Activated T-cell treated with anti-CD3 and anti-CD28 coated beads, Interleukin-2, amount 50 U/mL, for 72 hours (primary cell): ENCODE data around the gene GNA14. TPM values are rescaled to one million over a fixed set of nuclear protein-coding genes. Genes with fewer than 3 reads are reported as not detected.
"Not testable (repeated sequence)": the region's sequence is repeated elsewhere in the genome, so short reads cannot be mapped to it uniquely, and the experiment has no call there.

Experiments used
- ATAC-seq, 2 donors: fragments of 150-1000 bp; cut with Tn5 transposase; replicated peaks in 1 of 2; 2 replicates each; pipeline ENCODE4 v1.10.0; 2021; ENCODE audit warnings: moderate library complexity in 2 of 2, mild to moderate bottlenecking in 1 of 2
- DNase-seq, 2 donors: peaks; one replicate each; pipeline ENCODE4 v3.0.0; 2021 to 2022; ENCODE audit warnings: mixed read lengths in 1 of 2
- H3K27ac Mint-ChIP-seq: one replicate; pipeline ENCODE4 v1.8.0; 2022; ENCODE audit warnings: mild to moderate bottlenecking, moderate library complexity, mixed read lengths
- H3K27me3 Mint-ChIP-seq: one replicate; pipeline ENCODE4 v1.8.0; 2022; ENCODE audit warnings: low read depth, mixed read lengths
- H3K36me3 Mint-ChIP-seq, 2 donors: one replicate each; pipeline ENCODE4 v1.8.0; 2022; ENCODE audit warnings: mixed read lengths in 2 of 2, mild to moderate bottlenecking in 1 of 2; ENCODE audit not compliant: insufficient read depth in 2 of 2
- H3K4me1 Mint-ChIP-seq: one replicate; pipeline ENCODE4 v1.8.0; 2022; ENCODE audit warnings: low read depth, mixed read lengths
- H3K4me3 Mint-ChIP-seq, 2 donors: one replicate each; pipeline ENCODE4 v1.8.0; 2022; ENCODE audit warnings: mild to moderate bottlenecking in 2 of 2, mixed read lengths in 2 of 2, moderate library complexity in 2 of 2
- H3K9me3 Mint-ChIP-seq, 2 donors: one replicate each; pipeline ENCODE4 v1.8.0; 2022; ENCODE audit warnings: mixed read lengths in 2 of 2
- total RNA-seq, 2 donors: library from RNA; stranded (reverse); gene quantifications; one replicate each; pipeline ENCODE4 v1.2.3, GENCODE V29; 2022

Gene GNA14
- under 1 TPM in 1 of 2 donors, not detected in 1; 0.29 TPM for total RNA-seq

DNA sequence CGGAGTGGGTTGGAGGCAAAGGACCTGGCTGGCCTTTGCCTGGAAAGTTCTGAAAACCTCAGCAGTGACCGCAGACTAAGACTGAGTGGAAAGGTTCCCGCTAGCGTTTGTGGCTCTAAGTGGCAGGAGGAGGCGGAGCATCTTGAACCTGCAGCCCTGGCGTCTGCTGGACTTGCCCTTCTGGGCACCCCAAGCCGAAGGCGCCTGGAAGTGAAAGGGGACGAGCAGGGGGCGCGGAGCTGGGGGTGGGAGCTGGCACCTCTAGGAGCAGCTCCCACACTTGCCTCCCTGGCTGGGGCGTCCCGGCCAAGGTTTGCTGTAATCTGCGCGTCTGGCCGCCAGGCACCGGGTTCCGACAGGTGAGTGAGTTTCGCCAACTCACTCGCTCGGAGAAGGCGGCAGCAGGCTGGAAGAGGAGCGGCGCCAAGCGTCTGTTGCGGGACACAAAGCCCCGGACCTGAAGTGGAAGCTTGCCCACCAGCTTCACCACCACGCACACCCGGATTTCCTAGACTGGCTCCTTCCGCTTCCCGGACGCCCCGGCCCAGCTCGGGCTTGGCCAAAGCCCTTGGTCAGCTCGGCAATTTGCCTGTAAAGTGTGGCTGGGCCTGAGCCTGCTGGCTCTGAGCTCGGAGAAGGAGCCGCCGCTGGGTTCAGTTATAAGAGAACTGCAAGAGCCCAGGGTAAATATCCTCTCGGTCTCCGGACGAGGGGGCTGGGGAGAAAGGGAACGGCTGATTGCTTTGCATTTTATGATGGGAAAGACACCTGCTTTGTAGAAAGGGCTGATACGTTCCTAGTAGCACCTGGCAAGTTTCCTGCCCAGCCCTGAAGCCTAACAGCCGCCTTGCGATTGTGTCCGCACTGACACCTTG, at the start of gene GNA14:
GNA14 (minus strand) TSS at position 89 of the 875 bp plus-strand sequence. CDS start 529 bp downstream, outside the sequence.
- Mint-ChIP-seq H3K4me3 (peak within 1 kb of the TSS; percentile 84 to 92), H3K27me3 (peaks cover 49% of the 10 kb centered on the region), H3K27ac (no peak within 1 kb of the TSS), H3K36me3 (peaks cover 0 to 2% of the 10 kb centered on the region in 2 donors), H3K4me1 (peaks cover 11% of the 10 kb centered on the region), H3K9me3 (no peaks in the 10 kb centered on the region)
- ATAC-seq, result peak; percentile 43 to 47
- peak; percentile 7 to 18 for DNase-seq

GRCh38 chr9:77697238-77697984, 49.3 kb upstream of the GNA14 start:
- H3K4me3 Mint-ChIP-seq, result no peak overlapping the region
- no peaks in the 10 kb centered on the region for H3K4me1 Mint-ChIP-seq
- ATAC-seq (no peak), DNase-seq (no peak)
- no peaks in the 10 kb centered on the region for H3K36me3 Mint-ChIP-seq
- H3K27me3 Mint-ChIP-seq, result peaks cover 7% of the 10 kb centered on the region
- peaks cover 6 to 11% of the 10 kb centered on the region in 2 donors for H3K9me3 Mint-ChIP-seq
- H3K27ac Mint-ChIP-seq, result no peak overlapping the region

DNA sequence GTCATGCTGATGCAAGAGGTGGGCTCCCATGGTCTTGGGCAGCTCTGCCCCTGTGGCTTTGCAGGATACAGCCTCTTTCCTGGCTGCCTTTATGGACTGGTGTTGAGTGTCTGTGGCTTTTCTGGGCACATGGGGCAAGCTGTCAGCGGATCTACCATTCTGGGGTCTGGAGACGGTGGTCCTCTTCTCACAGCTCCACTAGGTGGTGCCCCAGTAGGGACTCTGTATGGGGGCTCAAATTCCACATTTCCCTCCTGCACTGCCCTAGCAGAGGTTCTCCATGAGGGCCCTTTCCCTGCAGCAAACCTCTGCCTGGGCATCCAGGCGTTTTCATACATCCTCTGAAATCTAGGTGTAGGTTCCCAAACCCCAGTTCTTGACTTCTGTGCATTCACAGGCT, 42.6 kb upstream of the GNA14 start:
- H3K36me3 Mint-ChIP-seq, DNase-seq, ATAC-seq, H3K4me1 Mint-ChIP-seq, H3K27me3 Mint-ChIP-seq, H3K9me3 Mint-ChIP-seq, H3K27ac Mint-ChIP-seq, H3K4me3 Mint-ChIP-seq: not testable (repeated sequence)

DNA sequence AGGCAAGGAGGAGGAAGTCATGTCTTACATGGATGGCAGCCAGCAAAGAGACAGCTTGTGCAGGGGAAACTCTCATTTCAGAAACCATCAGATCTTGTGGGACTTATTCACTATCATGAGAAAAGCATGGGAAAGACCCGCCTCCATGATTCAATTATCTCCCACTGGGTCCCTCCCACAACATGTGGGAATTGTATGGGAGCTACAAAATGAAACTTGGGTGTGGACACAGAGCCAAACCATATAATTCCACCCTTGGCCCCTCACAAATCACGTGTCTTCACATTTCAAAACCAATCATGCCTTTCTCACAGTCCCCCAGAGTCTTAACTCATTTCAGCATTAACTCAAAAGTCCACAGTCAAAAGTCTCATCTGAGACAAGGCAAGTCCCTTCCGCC, 42.0 kb upstream of the GNA14 start:
- H3K9me3 Mint-ChIP-seq, DNase-seq, H3K27me3 Mint-ChIP-seq: not testable (repeated sequence)

GRCh38 chr9:77687737-77688136, 39.6 kb upstream of the GNA14 start:
- ATAC-seq, H3K27me3 Mint-ChIP-seq, H3K9me3 Mint-ChIP-seq, H3K4me3 Mint-ChIP-seq, H3K27ac Mint-ChIP-seq, H3K4me1 Mint-ChIP-seq, DNase-seq, H3K36me3 Mint-ChIP-seq: not testable (repeated sequence)

More for the DNA sequence above, 42.0 kb upstream of the GNA14 start:
- not testable (repeated sequence) for H3K27ac Mint-ChIP-seq, ATAC-seq, H3K4me3 Mint-ChIP-seq, H3K36me3 Mint-ChIP-seq, H3K4me1 Mint-ChIP-seq

DNA sequence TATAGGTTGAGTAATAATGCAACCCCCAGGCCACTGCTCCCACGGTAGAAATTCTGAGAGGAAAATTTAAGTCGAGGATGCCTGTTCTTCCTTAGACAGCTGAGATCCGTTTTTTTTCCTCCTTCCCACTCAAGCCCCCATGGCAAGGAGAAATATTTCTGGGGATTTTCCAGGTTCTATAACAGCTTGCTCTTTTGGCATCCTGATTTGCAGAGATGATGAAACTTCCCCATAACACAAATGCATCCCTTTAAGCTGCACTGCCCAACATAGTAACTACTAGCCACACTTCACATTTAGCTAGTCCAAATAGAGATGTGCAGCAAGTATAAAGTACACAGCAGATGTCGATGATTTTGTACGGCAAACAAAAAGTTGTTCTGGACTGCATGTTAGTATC, 32.5 kb upstream of the GNA14 start:
- Mint-ChIP-seq H3K36me3 (no peaks in the 10 kb centered on the region), H3K4me3 (no peak overlapping the region), H3K27ac (no peak overlapping the region), H3K27me3 (no peaks in the 10 kb centered on the region), H3K4me1 (no peaks in the 10 kb centered on the region), H3K9me3 (no peaks in the 10 kb centered on the region)
- ATAC-seq, result no peak
- DNase-seq, result no peak

DNA sequence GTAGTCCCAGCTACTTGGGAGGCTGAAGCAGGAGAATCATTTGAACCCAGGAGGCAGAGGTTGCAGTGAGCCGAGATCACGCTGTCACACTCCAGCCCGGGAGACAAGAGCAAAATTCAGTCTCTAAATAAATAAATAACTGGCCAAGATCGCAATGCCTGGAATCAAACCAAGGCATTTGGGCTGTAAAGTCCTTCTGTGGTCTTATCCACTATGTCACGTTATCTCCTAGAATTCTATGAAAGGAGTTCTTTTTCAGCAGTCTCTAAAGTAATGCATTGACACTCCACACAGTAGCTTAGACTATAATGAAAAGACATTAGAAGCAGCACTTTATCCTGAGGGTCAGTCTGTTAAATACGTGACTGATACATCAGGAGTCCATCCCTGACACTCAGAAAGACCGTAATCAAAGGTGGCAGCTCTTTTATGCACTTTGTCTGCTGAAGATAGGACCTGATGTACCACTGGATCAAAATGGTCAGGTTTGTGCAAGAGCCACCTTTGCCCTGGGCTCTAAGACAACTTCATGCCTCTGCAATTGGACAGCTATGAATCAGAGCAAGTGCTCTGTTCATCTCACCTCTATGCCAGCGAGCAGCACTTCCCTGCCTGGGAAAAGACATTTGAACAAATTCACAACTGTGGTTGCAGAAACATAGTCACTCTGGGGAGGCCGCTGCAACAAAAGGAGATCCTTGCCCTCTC, 31.7 kb upstream of the GNA14 start:
- H3K4me1 Mint-ChIP-seq, result no peaks in the 10 kb centered on the region
- H3K9me3 Mint-ChIP-seq, result no peaks in the 10 kb centered on the region
- no peaks in the 10 kb centered on the region for H3K27me3 Mint-ChIP-seq
- no peak overlapping the region for H3K27ac Mint-ChIP-seq
- no peak for ATAC-seq
- no peaks in the 10 kb centered on the region for H3K36me3 Mint-ChIP-seq
- DNase-seq, result no peak
- H3K4me3 Mint-ChIP-seq, result no peak overlapping the region

DNA sequence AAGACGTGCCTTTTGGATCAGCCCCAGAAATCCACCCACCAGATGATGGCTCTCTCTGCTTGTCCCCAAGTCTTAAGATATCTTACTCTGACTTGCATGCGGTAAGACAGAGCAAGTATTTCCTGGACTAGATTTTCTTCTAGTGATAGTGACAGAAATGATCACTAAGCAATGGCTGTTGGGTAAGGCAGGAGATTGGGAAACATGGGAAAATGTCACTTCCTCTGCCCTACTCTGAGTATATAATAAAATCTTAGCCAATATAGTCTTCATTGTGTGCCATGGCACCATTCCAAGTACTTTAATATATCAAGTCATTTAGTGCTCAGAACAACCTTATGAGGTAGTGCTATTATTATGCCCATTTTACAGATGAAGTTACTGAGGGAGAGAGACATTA, 31.0 kb upstream of the GNA14 start:
- Mint-ChIP-seq H3K27me3 (no peaks in the 10 kb centered on the region), H3K4me3 (no peak overlapping the region)
- DNase-seq, result no peak

GRCh38 chr9:77677957-77678535, 29.9 kb upstream of the GNA14 start:
- DNase-seq, result no peak
- ATAC-seq, result no peak
- H3K4me1 Mint-ChIP-seq, result no peaks in the 10 kb centered on the region
- H3K27me3 Mint-ChIP-seq, result no peaks in the 10 kb centered on the region
- H3K27ac Mint-ChIP-seq, result no peak overlapping the region
- H3K36me3 Mint-ChIP-seq, result no peaks in the 10 kb centered on the region
- no peak overlapping the region for H3K4me3 Mint-ChIP-seq
- no peaks in the 10 kb centered on the region for H3K9me3 Mint-ChIP-seq

More for the DNA sequence above, 31.0 kb upstream of the GNA14 start:
- no peak for ATAC-seq
- Mint-ChIP-seq H3K27ac (no peak overlapping the region), H3K9me3 (no peaks in the 10 kb centered on the region), H3K36me3 (no peaks in the 10 kb centered on the region), H3K4me1 (no peaks in the 10 kb centered on the region)

DNA sequence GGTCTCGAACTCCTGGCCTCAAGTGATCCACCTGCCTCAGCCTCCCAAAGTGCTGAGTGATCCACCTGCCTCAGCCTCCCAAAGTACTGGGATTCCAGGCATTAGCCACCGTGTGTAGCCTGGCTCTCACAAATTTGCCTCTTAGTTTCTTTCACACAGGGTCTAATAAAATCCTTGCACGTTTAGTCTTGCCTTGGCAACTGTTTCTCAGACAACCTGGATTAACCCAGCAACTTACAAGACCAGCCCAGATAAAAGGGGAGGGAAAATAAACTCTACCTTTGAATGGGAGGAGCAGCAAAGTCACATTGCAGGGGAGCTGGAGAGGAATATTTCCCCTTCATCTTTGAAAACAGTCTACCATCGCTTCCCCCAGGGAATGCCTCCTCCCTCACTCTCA, 29.3 kb upstream of the GNA14 start:
- no peaks in the 10 kb centered on the region for H3K36me3 Mint-ChIP-seq
- H3K27me3 Mint-ChIP-seq, result no peaks in the 10 kb centered on the region

GRCh38 chr9:77673941-77674791, 26.0 kb upstream of the GNA14 start:
- no peaks in the 10 kb centered on the region for H3K4me1 Mint-ChIP-seq
- no peaks in the 10 kb centered on the region for H3K27me3 Mint-ChIP-seq
- H3K4me3 Mint-ChIP-seq, result no peak overlapping the region
- ATAC-seq (no peak), DNase-seq (no peak)
- H3K27ac Mint-ChIP-seq, result no peak overlapping the region
- H3K9me3 Mint-ChIP-seq, result no peaks in the 10 kb centered on the region
- H3K36me3 Mint-ChIP-seq, result no peaks in the 10 kb centered on the region

More for the DNA sequence above, 29.3 kb upstream of the GNA14 start:
- no peak for ATAC-seq
- DNase-seq, result no peak
- H3K4me1 Mint-ChIP-seq, result no peaks in the 10 kb centered on the region
- H3K4me3 Mint-ChIP-seq, result no peak overlapping the region
- no peaks in the 10 kb centered on the region for H3K9me3 Mint-ChIP-seq
- H3K27ac Mint-ChIP-seq, result no peak overlapping the region

DNA sequence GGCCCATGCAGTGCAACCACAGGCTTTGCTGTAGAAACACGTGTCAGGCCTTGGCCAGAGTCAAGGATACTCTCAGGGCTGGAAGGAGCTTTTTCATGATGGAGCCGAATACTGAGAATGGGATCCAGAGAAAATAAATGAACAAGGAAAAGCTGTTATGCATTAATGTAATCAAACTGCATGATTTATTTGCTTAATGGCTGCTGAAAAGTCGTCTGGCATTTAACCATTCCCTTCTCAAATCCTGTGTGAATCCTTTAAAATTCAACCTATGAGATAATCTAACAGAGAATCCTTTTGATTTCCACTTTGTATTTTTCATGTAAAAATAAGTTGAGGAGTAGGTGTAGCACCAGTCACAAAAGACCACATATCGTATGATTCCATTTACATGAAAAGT, 24.1 kb upstream of the GNA14 start:
- ATAC-seq (no peak), DNase-seq (no peak)
- H3K27me3 Mint-ChIP-seq, result no peaks in the 10 kb centered on the region
- no peak overlapping the region for H3K27ac Mint-ChIP-seq
- H3K4me1 Mint-ChIP-seq, result no peaks in the 10 kb centered on the region
- no peak overlapping the region for H3K4me3 Mint-ChIP-seq
- H3K9me3 Mint-ChIP-seq, result no peaks in the 10 kb centered on the region
- no peaks in the 10 kb centered on the region for H3K36me3 Mint-ChIP-seq
